Endothelial cell of umbilical vein (primary cell): Measurements from ENCODE around the gene DGCR6L. TPM values are rescaled to one million over a fixed set of nuclear protein-coding genes. Genes with fewer than 3 reads are reported as not detected.
"Not testable (repeated sequence)": the region's sequence is repeated elsewhere in the genome, so short reads cannot be mapped to it uniquely, and the experiment has no call there.

Experiments used
- BruUV-seq: library from RNA; stranded (reverse); fragments of 400-500 nt; replicated peaks from 2 replicates; lab custom pipeline; 2021; lab: Mats Ljungman, UMichigan
- CTCF ChIA-PET: fragments of 300-600, 350-600 bp; sonication (Branson Sonifier 250); formaldehyde crosslinking; loops from one replicate; lab custom pipeline; 2021; ENCODE audit warnings: antibody characterized with exemption, inconsistent platforms; lab: Charles Lee
- POLR2A ChIA-PET: fragments of 300-600, 350-600 bp; sonication (Branson Sonifier 250); formaldehyde crosslinking; loops from one replicate; lab custom pipeline; 2021; ENCODE audit warnings: antibody characterized with exemption, inconsistent platforms; lab: Charles Lee
- DNase-seq: peaks from one replicate; pipeline ENCODE4 v3.0.0-alpha.2; 2011; ENCODE audit warnings: low read depth, low spot score
- FAIRE-seq: peaks from 2 replicates; lab custom pipeline; 2011; peaks lifted over from hg19 to GRCh38; lab: Jason Lieb, UNC
- H2AFZ ChIP-seq: 2 replicates; pipeline ENCODE4 v1.6.0; 2012; ENCODE audit warnings: low read depth, low read length, control low read depth, inconsistent platforms
- H3K27ac ChIP-seq: 2 replicates; pipeline ENCODE4 v1.5.1; 2011; ENCODE audit warnings: low read depth, mild to moderate bottlenecking, control low read depth, low read length, moderate library complexity; ENCODE audit not compliant: insufficient read depth
- H3K27me3 ChIP-seq, 2 experiments: 2 replicates each; pipeline versions ENCODE4 v1.6.0 to v1.6.1; 2011; ENCODE audit warnings: low read length in 2 of 2, mixed read lengths in 1 of 2; ENCODE audit not compliant: control insufficient read depth in 2 of 2, insufficient read depth in 2 of 2
- H3K36me3 ChIP-seq, 2 experiments: 2 replicates in 1 of 2; 3 replicates in 1 of 2; pipeline ENCODE4 v1.5.1; 2011; ENCODE audit warnings: low read length in 2 of 2, mild to moderate bottlenecking in 1 of 2, moderate library complexity in 1 of 2; ENCODE audit not compliant: control insufficient read depth in 2 of 2, insufficient read depth in 2 of 2; ENCODE audit errors: extremely low read depth in 1 of 2
- H3K4me1 ChIP-seq: 3 replicates; pipeline ENCODE4 v1.5.1; 2011; ENCODE audit warnings: mild to moderate bottlenecking, low read length; ENCODE audit not compliant: control insufficient read depth, insufficient read depth; ENCODE audit errors: extremely low read depth
- H3K4me2 ChIP-seq: 2 replicates; pipeline ENCODE4 v1.6.1; 2011; ENCODE audit warnings: low read length, control low read depth, mixed read lengths; ENCODE audit not compliant: insufficient read depth
- H3K4me3 ChIP-seq, 3 experiments: fragments of 200-600 bp in 1 of 3; sonication (generic), shearing (Covaris generic) in 1 of 3; replicated peaks in 1 of 3; 2 replicates each; pipeline ENCODE4 v1.5.1; 2011 to 2016; ENCODE audit warnings: control low read depth in 3 of 3, low read length in 3 of 3, mild to moderate bottlenecking in 2 of 3, inconsistent platforms in 1 of 3, low read depth in 1 of 3, moderate library complexity in 1 of 3; ENCODE audit not compliant: insufficient read depth in 1 of 3
- H3K79me2 ChIP-seq: 2 replicates; pipeline ENCODE4 v1.6.0; 2012; ENCODE audit warnings: low read length, inconsistent platforms; ENCODE audit not compliant: control insufficient read depth, insufficient read depth
- H3K9ac ChIP-seq: replicated peaks from 2 replicates; pipeline ENCODE3; 2011; ENCODE audit warnings: low read length, control low read depth; ENCODE audit not compliant: insufficient read depth; ENCODE audit errors: extremely low read depth
- H3K9me1 ChIP-seq: replicated peaks from 3 replicates; pipeline ENCODE4 v1.6.0; 2011; ENCODE audit warnings: mild to moderate bottlenecking, low read length; ENCODE audit not compliant: control insufficient read depth, insufficient read depth; ENCODE audit errors: extremely low read depth
- H3K9me3 ChIP-seq: replicated peaks from 2 replicates; pipeline ENCODE4 v1.5.1; 2012; ENCODE audit warnings: low read length, inconsistent platforms; ENCODE audit not compliant: control insufficient read depth, insufficient read depth
- H4K20me1 ChIP-seq: replicated peaks from 2 replicates; pipeline ENCODE3; 2011; ENCODE audit warnings: mild to moderate bottlenecking, low read length; ENCODE audit not compliant: control insufficient read depth, insufficient read depth; ENCODE audit errors: extremely low read depth
- EZH2 ChIP-seq: IDR thresholded peaks from 2 replicates; pipeline ENCODE4 v1.6.1; 2012; ENCODE audit warnings: borderline replicate concordance, low read depth, mild to moderate bottlenecking, moderate library complexity, low read length, inconsistent platforms; ENCODE audit not compliant: severe bottlenecking
- FOS ChIP-seq: IDR thresholded peaks from 2 replicates; pipeline ENCODE4 v1.6.1; 2011; ENCODE audit warnings: mild to moderate bottlenecking, low read length, moderate library complexity, borderline replicate concordance; ENCODE audit not compliant: insufficient read depth
- GATA2 ChIP-seq: IDR thresholded peaks from 2 replicates; pipeline ENCODE4 v1.7.0; 2011; ENCODE audit warnings: low read depth, mild to moderate bottlenecking, moderate library complexity, mixed read lengths, low read length; ENCODE audit not compliant: insufficient read length, insufficient read depth
- JUN ChIP-seq: IDR thresholded peaks from 2 replicates; pipeline ENCODE4 v1.6.1; 2011; ENCODE audit warnings: borderline replicate concordance, low read depth; ENCODE audit not compliant: insufficient read length, insufficient read depth
- MYC ChIP-seq: IDR thresholded peaks from one replicate; pipeline ENCODE4 v1.6.1; 2011; ENCODE audit warnings: mild to moderate bottlenecking, low read depth, low read length
- POLR2A ChIP-seq: IDR thresholded peaks from 2 replicates; pipeline ENCODE4 v1.6.1; 2012; ENCODE audit warnings: low read depth, mild to moderate bottlenecking, control low read depth, low read length
- POLR2AphosphoS5 ChIP-seq: IDR thresholded peaks from 2 replicates; pipeline ENCODE4 v1.6.1; 2012; ENCODE audit warnings: low read depth, mild to moderate bottlenecking, control low read depth, low read length, moderate library complexity; ENCODE audit not compliant: insufficient read depth
- dilution Hi-C: fragments of 300-500 bp; cut with MboI; formaldehyde crosslinking; loops from one replicate; pipeline ENCODE4 v1.15.0; 2019; ENCODE audit warnings: low sequenced_read_pairs; ENCODE audit not compliant: extremely low pct_ligation_motif_present
- intact Hi-C: fragments of 100-400 bp; cut with micrococcal nuclease; formaldehyde crosslinking; loops from one replicate; pipeline ENCODE4 v1.10.0; 2022
- polyA plus RNA-seq, 4 experiments: library from polyadenylated mRNA; depleted of rRNA in 3 of 4; stranded (reverse) in 3 of 4; unstranded in 1 of 4; fragments of >200 nt; gene quantifications; 2 replicates each; pipeline versions ENCODE4 v1.2.1 to v1.2.3, GENCODE V29; 2011 to 2012; ENCODE audit warnings: missing spikeins in 1 of 4
- total RNA-seq: library from RNA; stranded (reverse); gene quantifications from 2 replicates; pipeline ENCODE4 v1.2.3, GENCODE V29; 2021
- TF ChIP-seq, protein P1 (sequence below), 2 donors: IDR thresholded peaks; 1 replicate in 1 of 2; 2 replicates in 1 of 2; pipeline ENCODE4 v1.5.1; 2011; ENCODE audit warnings: low read length in 2 of 2, mild to moderate bottlenecking in 2 of 2, moderate library complexity in 2 of 2, control low read depth in 1 of 2, inconsistent platforms in 1 of 2, low read depth in 1 of 2; ENCODE audit not compliant: insufficient read depth in 1 of 2; ENCODE audit errors: extremely low read depth in 1 of 2
- TF ChIP-seq, protein P2 (sequence below): IDR thresholded peaks from 2 replicates; pipeline ENCODE4 v1.6.1; 2011; ENCODE audit not compliant: insufficient read depth, insufficient read length

The DGCR6L gene
- total and polyA plus RNA-seq, 2 donors (not counting 3 experiments of a cell fraction or from before 2014, with no cell fraction given), result 38.0 to 67.5 TPM

DNA sequence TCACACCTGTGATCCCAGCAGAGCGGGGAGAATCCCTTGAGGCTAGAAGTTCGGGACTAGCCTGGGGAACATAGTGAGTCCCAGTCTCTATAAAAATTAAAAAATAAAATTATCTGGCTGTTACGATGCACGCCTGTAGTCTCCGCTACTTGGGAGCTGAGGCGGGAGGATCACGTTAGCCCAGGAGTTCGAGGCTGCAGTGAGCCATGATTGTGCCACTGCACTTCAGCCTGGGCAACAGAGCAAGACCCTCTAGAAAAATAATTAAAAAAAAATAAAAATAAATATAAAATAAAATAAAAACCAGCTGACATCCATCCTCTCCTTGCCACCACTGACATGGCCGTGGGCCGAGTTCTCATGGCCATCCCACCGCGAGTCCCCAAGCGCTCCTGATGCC lies 44.0 kb downstream of the DGCR6L start:
- Histone ChIP-seq H3K9me1 (no peaks in the 10 kb centered on the region), H3K27me3 (no peaks in the 10 kb centered on the region), H3K27ac (no peak overlapping the region), H3K4me3 (no peak overlapping the region), H3K4me1 (no peaks in the 10 kb centered on the region), H3K9ac (no peak overlapping the region), H3K36me3 (no peaks in the 10 kb centered on the region), H4K20me1 (no peaks in the 10 kb centered on the region), H3K9me3 (no peaks in the 10 kb centered on the region), H3K4me2 (no peak overlapping the region), H3K79me2 (no peaks in the 10 kb centered on the region), H2AFZ (no peak overlapping the region)
- no peak for FAIRE-seq
- dilution Hi-C loops, result no loop called here
- no TSS peak for BruUV-seq
- ChIA-PET POLR2A (no interaction called here), CTCF (no interaction called here)
- DNase-seq, result no peak
- intact Hi-C loops, result no loop called here
- TF ChIP-seq FOS (no peak), MYC (no peak), EZH2 (no peak), POLR2A (no peak), POLR2AphosphoS5 (no peak), JUN (no peak), GATA2 (no peak)
- TF ChIP-seq, protein P1, sequence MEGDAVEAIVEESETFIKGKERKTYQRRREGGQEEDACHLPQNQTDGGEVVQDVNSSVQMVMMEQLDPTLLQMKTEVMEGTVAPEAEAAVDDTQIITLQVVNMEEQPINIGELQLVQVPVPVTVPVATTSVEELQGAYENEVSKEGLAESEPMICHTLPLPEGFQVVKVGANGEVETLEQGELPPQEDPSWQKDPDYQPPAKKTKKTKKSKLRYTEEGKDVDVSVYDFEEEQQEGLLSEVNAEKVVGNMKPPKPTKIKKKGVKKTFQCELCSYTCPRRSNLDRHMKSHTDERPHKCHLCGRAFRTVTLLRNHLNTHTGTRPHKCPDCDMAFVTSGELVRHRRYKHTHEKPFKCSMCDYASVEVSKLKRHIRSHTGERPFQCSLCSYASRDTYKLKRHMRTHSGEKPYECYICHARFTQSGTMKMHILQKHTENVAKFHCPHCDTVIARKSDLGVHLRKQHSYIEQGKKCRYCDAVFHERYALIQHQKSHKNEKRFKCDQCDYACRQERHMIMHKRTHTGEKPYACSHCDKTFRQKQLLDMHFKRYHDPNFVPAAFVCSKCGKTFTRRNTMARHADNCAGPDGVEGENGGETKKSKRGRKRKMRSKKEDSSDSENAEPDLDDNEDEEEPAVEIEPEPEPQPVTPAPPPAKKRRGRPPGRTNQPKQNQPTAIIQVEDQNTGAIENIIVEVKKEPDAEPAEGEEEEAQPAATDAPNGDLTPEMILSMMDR (IDR thresholded peaks at IDR 0.05; ENCODE audit: extremely low read depth in 1 of 2, insufficient read depth in 1 of 2, low read depth in 1 of 2, low read length in 2 of 2), result no peak
- TF ChIP-seq, protein P2, sequence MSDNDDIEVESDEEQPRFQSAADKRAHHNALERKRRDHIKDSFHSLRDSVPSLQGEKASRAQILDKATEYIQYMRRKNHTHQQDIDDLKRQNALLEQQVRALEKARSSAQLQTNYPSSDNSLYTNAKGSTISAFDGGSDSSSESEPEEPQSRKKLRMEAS, result no peak

DNA sequence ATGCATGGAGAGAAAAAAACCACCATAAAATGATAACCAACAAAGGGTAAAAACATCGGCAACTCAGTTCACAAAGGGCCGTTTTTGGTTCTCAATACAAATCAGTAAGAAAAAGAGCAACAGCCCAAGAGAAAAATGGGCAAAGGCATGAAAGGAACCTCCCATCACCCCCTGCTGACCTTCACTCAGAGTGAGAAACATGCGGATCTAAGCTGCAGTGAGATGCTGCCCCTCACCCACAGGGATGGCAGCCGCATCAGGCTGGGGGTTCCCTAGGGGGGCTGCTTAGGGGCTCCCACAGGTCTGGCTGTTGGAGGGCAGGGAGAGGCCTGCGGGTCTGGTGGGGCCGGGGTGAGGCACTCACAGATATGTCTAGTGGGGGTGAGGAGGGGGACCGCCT lies 44.5 kb downstream of the DGCR6L start:
- H3K9ac ChIP-seq, H3K27me3 ChIP-seq, H3K4me2 ChIP-seq, POLR2A ChIA-PET, BruUV-seq, H3K4me1 ChIP-seq, DNase-seq, H3K9me1 ChIP-seq, H3K9me3 ChIP-seq, H3K27ac ChIP-seq, dilution Hi-C loops, H4K20me1 ChIP-seq, H3K36me3 ChIP-seq, intact Hi-C loops, H3K4me3 ChIP-seq, H3K79me2 ChIP-seq, CTCF ChIA-PET, H2AFZ ChIP-seq, FAIRE-seq: not testable (repeated sequence)

GRCh38 chr22:20274374-20274773 lies 45.5 kb downstream of the DGCR6L start:
- FAIRE-seq, H3K36me3 ChIP-seq, DNase-seq, H3K4me2 ChIP-seq, H3K27ac ChIP-seq, BruUV-seq, H3K79me2 ChIP-seq, dilution Hi-C loops, CTCF ChIA-PET, POLR2A ChIA-PET, H4K20me1 ChIP-seq, H3K9me1 ChIP-seq, intact Hi-C loops, H3K9me3 ChIP-seq, H2AFZ ChIP-seq, H3K27me3 ChIP-seq, H3K4me1 ChIP-seq, H3K4me3 ChIP-seq, H3K9ac ChIP-seq: not testable (repeated sequence)
